CD14-positive monocyte (primary cell): ENCODE data around the gene TMED8. TPM values are rescaled to one million over a fixed set of nuclear protein-coding genes. Genes with fewer than 3 reads are reported as not detected.
A peak's percentile ranks its signal among the peaks of the same experiment; 100 is the strongest.

ENCODE experiments used
- DNase-seq, 3 donors: peaks; one replicate each; pipeline ENCODE4 v3.0.0-alpha.2; 2011 to 2022
- H2AFZ ChIP-seq: 2 replicates; pipeline ENCODE4 v1.6.0; 2012; ENCODE audit warnings: mild to moderate bottlenecking, low read depth, low read length, inconsistent platforms; ENCODE audit not compliant: insufficient read depth, poor library complexity, severe bottlenecking
- H3K27ac ChIP-seq, 2 donors: 1 replicate in 1 of 2; 2 replicates in 1 of 2; pipeline ENCODE4 v1.5.1; 2012 to 2013; ENCODE audit warnings: low read length in 2 of 2, control low read depth in 1 of 2, inconsistent platforms in 1 of 2, low read depth in 1 of 2, mild to moderate bottlenecking in 1 of 2
- H3K27me3 ChIP-seq, 2 donors: one replicate each; pipeline versions ENCODE4 v1.6.0 to v1.6.1; 2011 to 2013; ENCODE audit warnings: low read length in 2 of 2; ENCODE audit not compliant: control insufficient read depth in 2 of 2, insufficient read depth in 2 of 2
- H3K36me3 ChIP-seq, 2 donors: replicated peaks in 1 of 2; 1 replicate in 1 of 2; 2 replicates in 1 of 2; pipeline versions ENCODE4 v1.5.1 to v1.6.1; 2012 to 2013; ENCODE audit warnings: low read length in 2 of 2, control low read depth in 1 of 2, inconsistent platforms in 1 of 2, mild to moderate bottlenecking in 1 of 2; ENCODE audit not compliant: insufficient read depth in 2 of 2, control insufficient read depth in 1 of 2
- H3K4me1 ChIP-seq, 2 donors: 1 replicate in 1 of 2; 2 replicates in 1 of 2; pipeline versions ENCODE4 v1.5.1 to v1.6.1; 2012 to 2013; ENCODE audit warnings: low read length in 2 of 2, control low read depth in 1 of 2, inconsistent platforms in 1 of 2, mild to moderate bottlenecking in 1 of 2, moderate library complexity in 1 of 2; ENCODE audit not compliant: insufficient read depth in 2 of 2, control insufficient read depth in 1 of 2
- H3K4me2 ChIP-seq: replicated peaks from 2 replicates; pipeline ENCODE3; 2012; ENCODE audit warnings: low read length, moderate library complexity, mild to moderate bottlenecking; ENCODE audit not compliant: poor library complexity, severe bottlenecking; ENCODE audit errors: extremely low read depth
- H3K4me3 ChIP-seq, 3 experiments: fragments of 200-600 bp in 1 of 3; sonication (generic) in 1 of 3; replicated peaks in 1 of 3; 1 replicate in 2 of 3; 2 replicates in 1 of 3; pipeline ENCODE4 v1.5.1; 2011 to 2013; ENCODE audit warnings: low read length in 3 of 3, mild to moderate bottlenecking in 3 of 3, control low read depth in 2 of 3, low read depth in 2 of 3, inconsistent platforms in 1 of 3, moderate library complexity in 1 of 3
- H3K79me2 ChIP-seq: 2 replicates; pipeline ENCODE4 v1.6.0; 2012; ENCODE audit warnings: mild to moderate bottlenecking, control low read depth, inconsistent platforms, low read length, moderate library complexity; ENCODE audit not compliant: insufficient read depth
- H3K9ac ChIP-seq: 2 replicates; pipeline ENCODE4 v1.6.0; 2017; ENCODE audit warnings: low read length, mild to moderate bottlenecking; ENCODE audit not compliant: insufficient read depth, poor library complexity, severe bottlenecking
- H3K9me3 ChIP-seq, 2 donors: replicated peaks in 1 of 2; 1 replicate in 1 of 2; 2 replicates in 1 of 2; pipeline versions ENCODE4 v1.5.1 to v1.6.1; 2012 to 2013; ENCODE audit warnings: low read length in 2 of 2, control low read depth in 1 of 2; ENCODE audit not compliant: control insufficient read depth in 1 of 2, insufficient read depth in 1 of 2
- H4K20me1 ChIP-seq: 2 replicates; pipeline ENCODE4 v1.6.0; 2012; ENCODE audit warnings: mild to moderate bottlenecking, low read length, control low read depth, moderate library complexity; ENCODE audit not compliant: insufficient read depth
- H3K27ac Mint-ChIP-seq, 7 donors: one replicate each; pipeline ENCODE4 v1.8.0; 2020; ENCODE audit warnings: mild to moderate bottlenecking in 7 of 7, mixed read lengths in 7 of 7, moderate library complexity in 6 of 7, inconsistent platforms in 2 of 7
- H3K27me3 Mint-ChIP-seq, 3 donors: one replicate each; pipeline ENCODE4 v1.8.0; 2021 to 2022; ENCODE audit warnings: low read depth in 3 of 3, mild to moderate bottlenecking in 3 of 3, mixed read lengths in 3 of 3, moderate library complexity in 3 of 3, inconsistent platforms in 1 of 3
- H3K36me3 Mint-ChIP-seq, 2 donors: one replicate each; pipeline ENCODE4 v1.8.0; 2020; ENCODE audit warnings: mixed read lengths in 2 of 2, inconsistent platforms in 1 of 2, mild to moderate bottlenecking in 1 of 2
- H3K4me1 Mint-ChIP-seq: one replicate; pipeline ENCODE4 v1.8.0; 2020; ENCODE audit warnings: mild to moderate bottlenecking, mixed read lengths
- H3K4me3 Mint-ChIP-seq, 2 donors: one replicate each; pipeline ENCODE4 v1.8.0; 2020; ENCODE audit warnings: mild to moderate bottlenecking in 2 of 2, mixed read lengths in 2 of 2, moderate library complexity in 1 of 2
- H3K9me3 Mint-ChIP-seq, 7 donors: one replicate each; pipeline ENCODE4 v1.8.0; 2020 to 2022; ENCODE audit warnings: mixed read lengths in 7 of 7, mild to moderate bottlenecking in 6 of 7, moderate library complexity in 6 of 7, inconsistent platforms in 2 of 7
- CTCF ChIP-seq: fragments of 200-600 bp; IDR thresholded peaks from one replicate; pipeline ENCODE4 v1.8.0; 2022; ENCODE audit warnings: antibody characterized with exemption, mild to moderate bottlenecking
- WGBS: methylation state at CpG from one replicate; pipeline ENCODE4 v1.1.5; 2013; ENCODE audit warnings: missing lambda C conversion rate; ENCODE audit not compliant: insufficient coverage; 5-methylcytosine and 5-hydroxymethylcytosine counted together
- intact Hi-C, 2 donors: fragments of 100-400 bp; cut with micrococcal nuclease; formaldehyde crosslinking; loops; one replicate each; pipeline versions ENCODE4 v1.15.0 to v1.15.1; 2023
- polyA plus RNA-seq, 3 donors: library from polyadenylated mRNA; depleted of rRNA in 1 of 3; unstranded in 2 of 3; stranded (reverse) in 1 of 3; fragments of 300-500 nt in 2 of 3; fragments of >200 nt in 1 of 3; fragmentation: Illumina TruSeq in 2 of 3; gene quantifications; 1 replicate in 2 of 3; 2 replicates in 1 of 3; pipeline ENCODE4 v1.2.3, GENCODE V29; 2012 to 2021

TMED8 gene
- polyA plus RNA-seq, 3 donors: 5.4 to 6.2 (median 6.1) TPM

- Mint-ChIP-seq H3K27me3 (peaks cover 0 to 2% (median 0%) of the 10 kb centered on the region in 3 donors), H3K27ac (peak overlapping the region in 2 of 7 donors; percentile 29 to 51), H3K36me3 (peaks cover 7 to 11% of the 10 kb centered on the region in 2 donors), H3K4me3 (no peak overlapping the region), H3K4me1 (peaks cover 18% of the 10 kb centered on the region), H3K9me3 (peaks cover 0 to 5% (median 0%) of the 10 kb centered on the region in 7 donors)
- peaks cover 5% of the 10 kb centered on the region in 2 donors for H3K36me3 ChIP-seq
- no peak for TF ChIP-seq CTCF
- no peaks in the 10 kb centered on the region for H3K9me3 ChIP-seq
- no peak overlapping the region for H3K4me2 ChIP-seq
- no CpG with 5 or more reads among the region's 4 CpGs for WGBS
- no peaks in the 10 kb centered on the region for H4K20me1 ChIP-seq
- H3K9ac ChIP-seq: no peak overlapping the region
- H3K4me1 ChIP-seq: peaks cover 13 to 19% of the 10 kb centered on the region in 2 donors
- H3K4me3 ChIP-seq: no peak overlapping the region
- H2AFZ ChIP-seq: no peak overlapping the region
- no peaks in the 10 kb centered on the region for H3K27me3 ChIP-seq
- intact Hi-C loops: no loop called here
- no peak overlapping the region for H3K27ac ChIP-seq
- DNase-seq: peak in 2 of 3 donors; percentile 22
- no peaks in the 10 kb centered on the region for H3K79me2 ChIP-seq
Measured at GRCh38 chr14:77309131-77309530, 67.8 kb downstream of the TMED8 start.

DNA sequence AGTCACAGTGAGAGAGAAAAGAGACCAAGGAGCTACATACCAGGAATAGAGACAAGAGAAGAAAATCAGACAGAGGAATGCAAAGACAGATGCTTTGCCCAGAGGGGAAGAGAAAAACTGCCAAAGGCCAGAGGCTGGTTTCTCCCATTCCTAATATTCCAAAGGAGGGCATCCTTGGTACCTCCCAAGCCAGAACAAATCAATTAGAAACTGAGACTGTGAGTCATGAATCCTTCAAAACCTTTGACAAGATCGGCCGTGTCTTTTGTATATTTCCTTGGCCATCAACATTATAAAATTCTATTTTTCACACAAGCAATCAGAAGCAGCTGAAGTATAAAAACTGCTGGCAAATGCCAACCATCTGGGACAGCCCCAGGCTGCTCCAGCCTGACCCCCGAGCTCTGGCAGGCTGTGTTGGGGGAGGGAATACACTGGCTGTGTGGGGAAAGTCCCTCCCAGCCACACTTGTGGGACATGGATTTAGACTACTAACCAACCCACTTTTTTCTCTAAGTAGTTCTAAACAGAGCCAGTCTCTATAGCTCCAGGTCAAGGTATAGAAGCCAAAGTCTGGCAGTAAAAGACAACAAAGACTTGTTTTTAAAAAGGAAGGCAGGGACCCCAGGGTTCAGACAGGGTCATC, 69.9 kb downstream of the TMED8 start:
- intact Hi-C loops: no loop called here
- peaks cover 0 to 2% (median 0%) of the 10 kb centered on the region in 3 donors for H3K27me3 Mint-ChIP-seq
- H3K27ac ChIP-seq: no peak overlapping the region
- H3K4me3 Mint-ChIP-seq: no peak overlapping the region
- no peaks in the 10 kb centered on the region for H3K9me3 ChIP-seq
- H3K79me2 ChIP-seq: no peaks in the 10 kb centered on the region
- peaks cover 5% of the 10 kb centered on the region in 2 donors for H3K36me3 ChIP-seq
- no peak overlapping the region for H2AFZ ChIP-seq
- peaks cover 13 to 18% of the 10 kb centered on the region in 2 donors for H3K36me3 Mint-ChIP-seq
- H3K4me3 ChIP-seq: no peak overlapping the region
- H4K20me1 ChIP-seq: no peaks in the 10 kb centered on the region
- TF ChIP-seq CTCF: no peak
- H3K9me3 Mint-ChIP-seq: peaks cover 0 to 5% (median 0%) of the 10 kb centered on the region in 7 donors
- no peak overlapping the region for H3K4me2 ChIP-seq
- no peaks in the 10 kb centered on the region for H3K27me3 ChIP-seq
- no peak overlapping the region for H3K9ac ChIP-seq
- H3K27ac Mint-ChIP-seq: no peak overlapping the region
- peaks cover 30% of the 10 kb centered on the region for H3K4me1 Mint-ChIP-seq
- DNase-seq: no peak
- 100% methylated on average over 2 of the region's 3 CpGs for WGBS
- peaks cover 17 to 28% of the 10 kb centered on the region in 2 donors for H3K4me1 ChIP-seq
